Mesendoderm (in vitro differentiated cells): ENCODE measurements around the gene AIFM3.

Experiments used
- DNase-seq: peaks from one replicate; pipeline ENCODE4 v3.0.0; 2013
- H2AK5ac ChIP-seq: 2 replicates; pipeline ENCODE4 v1.6.1; 2013; ENCODE audit warnings: low read length, inconsistent platforms
- H2BK120ac ChIP-seq: 2 replicates; pipeline ENCODE4 v1.6.1; 2013; ENCODE audit warnings: low read depth, mild to moderate bottlenecking, low read length, moderate library complexity, mixed read lengths
- H2BK15ac ChIP-seq: replicated peaks from 2 replicates; pipeline ENCODE4 v1.6.1; 2013; ENCODE audit warnings: low read depth, mild to moderate bottlenecking, moderate library complexity
- H2BK5ac ChIP-seq: 2 replicates; pipeline ENCODE4 v1.6.1; 2013; ENCODE audit warnings: low read length, inconsistent platforms
- H3K18ac ChIP-seq: 2 replicates; pipeline ENCODE4 v1.6.1; 2013; ENCODE audit warnings: mild to moderate bottlenecking, low read length, mixed read lengths
- H3K23ac ChIP-seq: one replicate; pipeline ENCODE4 v1.6.1; 2013; ENCODE audit warnings: low read length
- H3K27ac ChIP-seq: 2 replicates; pipeline ENCODE4 v1.5.1; 2013; ENCODE audit warnings: low read depth, mild to moderate bottlenecking, inconsistent platforms, low read length, moderate library complexity
- H3K27me3 ChIP-seq: 2 replicates; pipeline ENCODE4 v1.6.1; 2013; ENCODE audit warnings: low read length, control low read depth, mild to moderate bottlenecking, inconsistent platforms; ENCODE audit not compliant: insufficient read depth, poor library complexity
- H3K36me3 ChIP-seq: 2 replicates; pipeline ENCODE4 v1.6.1; 2013; ENCODE audit warnings: low read length, inconsistent platforms; ENCODE audit not compliant: control insufficient read depth, insufficient read depth
- H3K4ac ChIP-seq: one replicate; pipeline ENCODE4 v1.6.1; 2013; ENCODE audit warnings: low read depth, mild to moderate bottlenecking, low read length, moderate library complexity
- H3K4me1 ChIP-seq: 2 replicates; pipeline ENCODE4 v1.6.1; 2013; ENCODE audit warnings: low read depth, low read length, inconsistent platforms; ENCODE audit not compliant: control insufficient read depth
- H3K4me2 ChIP-seq: 2 replicates; pipeline ENCODE4 v1.6.1; 2013; ENCODE audit warnings: low read length
- H3K4me3 ChIP-seq: 2 replicates; pipeline ENCODE4 v1.5.1; 2013; ENCODE audit warnings: mild to moderate bottlenecking, low read length
- H3K56ac ChIP-seq: one replicate; pipeline ENCODE4 v1.6.1; 2013; ENCODE audit warnings: low read length
- H3K79me1 ChIP-seq: 2 replicates; pipeline ENCODE4 v1.6.1; 2013; ENCODE audit warnings: low read length, inconsistent platforms
- H3K79me2 ChIP-seq: 2 replicates; pipeline ENCODE4 v1.6.1; 2013; ENCODE audit warnings: mild to moderate bottlenecking, low read length; ENCODE audit not compliant: control insufficient read depth, insufficient read depth
- H3K9ac ChIP-seq: 2 replicates; pipeline ENCODE4 v1.6.1; 2013; ENCODE audit warnings: low read length, inconsistent platforms
- H4K5ac ChIP-seq: one replicate; pipeline ENCODE4 v1.6.1; 2013; ENCODE audit warnings: low read length
- H4K8ac ChIP-seq: one replicate; pipeline ENCODE4 v1.6.1; 2013; ENCODE audit warnings: low read depth, mild to moderate bottlenecking, control low read depth, low read length, moderate library complexity
- WGBS: extraction: QIAGEN DNeasy Blood & Tissue Kit; methylation state at CpG from one replicate; pipeline ENCODE4 v1.1.7; 2013; ENCODE audit warnings: low lambda C conversion rate, missing lambda C conversion rate; ENCODE audit not compliant: insufficient coverage; ENCODE audit errors: extremely low coverage; 5-methylcytosine and 5-hydroxymethylcytosine counted together

The AIFM3 gene

GRCh38 chr22:20959578-20960461, 7.2 kb upstream of the AIFM3 start:
- Histone ChIP-seq H3K4me1 (peaks cover 2% of the 10 kb centered on the region), H2BK5ac (no peak overlapping the region), H2AK5ac (no peak overlapping the region), H3K27me3 (peaks cover 7% of the 10 kb centered on the region), H3K18ac (no peak overlapping the region), H4K5ac (no peak overlapping the region), H3K79me2 (no peaks in the 10 kb centered on the region), H3K23ac (no peak overlapping the region), H3K79me1 (no peaks in the 10 kb centered on the region), H3K56ac (no peak overlapping the region), H3K36me3 (no peaks in the 10 kb centered on the region), H3K9ac (no peak overlapping the region), H2BK120ac (no peak overlapping the region), H3K27ac (no peak overlapping the region), H3K4ac (no peak overlapping the region), H3K4me2 (no peak overlapping the region), H4K8ac (no peak overlapping the region), H3K4me3 (no peak overlapping the region), H2BK15ac (no peak overlapping the region)
- WGBS = no CpG with 5 or more reads among the region's 20 CpGs
- no peak for DNase-seq

GRCh38 chr22:20960609-20961008, 6.4 kb upstream of the AIFM3 start:
- Histone ChIP-seq H4K5ac (no peak overlapping the region), H3K9ac (no peak overlapping the region), H3K23ac (no peak overlapping the region), H3K4me3 (no peak overlapping the region), H3K27ac (no peak overlapping the region), H3K36me3 (no peaks in the 10 kb centered on the region), H4K8ac (no peak overlapping the region), H2BK5ac (no peak overlapping the region), H3K79me2 (no peaks in the 10 kb centered on the region), H2BK120ac (no peak overlapping the region), H3K79me1 (no peaks in the 10 kb centered on the region), H3K4me2 (no peak overlapping the region), H3K27me3 (peaks cover 12% of the 10 kb centered on the region), H3K18ac (no peak overlapping the region), H3K4me1 (peaks cover 2% of the 10 kb centered on the region), H3K56ac (no peak overlapping the region), H3K4ac (no peak overlapping the region), H2BK15ac (no peak overlapping the region), H2AK5ac (no peak overlapping the region)
- DNase-seq = no peak
- WGBS = no CpG with 5 or more reads among the region's 4 CpGs

GRCh38 chr22:20962491-20962945, 4.5 kb upstream of the AIFM3 start:
- Histone ChIP-seq H3K27me3 (peaks cover 12% of the 10 kb centered on the region), H3K4me3 (no peak overlapping the region), H3K56ac (no peak overlapping the region), H2BK15ac (no peak overlapping the region), H3K79me1 (no peaks in the 10 kb centered on the region), H3K4me2 (no peak overlapping the region), H2AK5ac (no peak overlapping the region), H3K36me3 (no peaks in the 10 kb centered on the region), H3K4me1 (peaks cover under 1% of the 10 kb centered on the region), H3K9ac (no peak overlapping the region), H3K18ac (no peak overlapping the region), H4K5ac (no peak overlapping the region), H4K8ac (no peak overlapping the region), H3K27ac (no peak overlapping the region), H2BK5ac (no peak overlapping the region), H2BK120ac (no peak overlapping the region), H3K23ac (no peak overlapping the region), H3K79me2 (no peaks in the 10 kb centered on the region), H3K4ac (no peak overlapping the region)
- no peak for DNase-seq
- no CpG with 5 or more reads among the region's 6 CpGs for WGBS

GRCh38 chr22:20963201-20964052, 3.6 kb upstream of the AIFM3 start:
- no peak overlapping the region for H3K56ac ChIP-seq
- H2BK15ac ChIP-seq = no peak overlapping the region
- no peaks in the 10 kb centered on the region for H3K36me3 ChIP-seq
- peaks cover 12% of the 10 kb centered on the region for H3K27me3 ChIP-seq
- no peaks in the 10 kb centered on the region for H3K79me1 ChIP-seq
- no peak overlapping the region for H3K4ac ChIP-seq
- WGBS = no CpG with 5 or more reads among the region's 7 CpGs
- H3K27ac ChIP-seq = no peak overlapping the region
- no peak overlapping the region for H2BK5ac ChIP-seq
- no peak overlapping the region for H2BK120ac ChIP-seq
- H3K9ac ChIP-seq = no peak overlapping the region
- H2AK5ac ChIP-seq = no peak overlapping the region
- H3K4me3 ChIP-seq = no peak overlapping the region
- no peaks in the 10 kb centered on the region for H3K79me2 ChIP-seq
- no peak overlapping the region for H3K4me2 ChIP-seq
- H3K23ac ChIP-seq = no peak overlapping the region
- no peak overlapping the region for H4K8ac ChIP-seq
- no peak for DNase-seq
- peaks cover 2% of the 10 kb centered on the region for H3K4me1 ChIP-seq
- no peak overlapping the region for H4K5ac ChIP-seq
- H3K18ac ChIP-seq = no peak overlapping the region

GRCh38 chr22:20964090-20964798, 2.8 kb upstream of the AIFM3 start:
- no peak overlapping the region for H2BK15ac ChIP-seq
- H3K27ac ChIP-seq = no peak overlapping the region
- no peak overlapping the region for H3K4me2 ChIP-seq
- H3K27me3 ChIP-seq = peaks cover 12% of the 10 kb centered on the region
- H3K18ac ChIP-seq = no peak overlapping the region
- H3K4me1 ChIP-seq = peaks cover 2% of the 10 kb centered on the region
- no peak overlapping the region for H4K8ac ChIP-seq
- no peak overlapping the region for H2BK120ac ChIP-seq
- no peak overlapping the region for H4K5ac ChIP-seq
- H3K56ac ChIP-seq = no peak overlapping the region
- H3K4ac ChIP-seq = no peak overlapping the region
- H2BK5ac ChIP-seq = no peak overlapping the region
- no peak for DNase-seq
- H3K36me3 ChIP-seq = no peaks in the 10 kb centered on the region
- WGBS = no CpG with 5 or more reads among the region's 6 CpGs
- H2AK5ac ChIP-seq = no peak overlapping the region
- no peaks in the 10 kb centered on the region for H3K79me1 ChIP-seq
- H3K9ac ChIP-seq = no peak overlapping the region
- no peak overlapping the region for H3K4me3 ChIP-seq
- no peaks in the 10 kb centered on the region for H3K79me2 ChIP-seq
- H3K23ac ChIP-seq = no peak overlapping the region
